H9 (cell line): ENCODE results near the gene CDK8. TPM values are rescaled to one million over a fixed set of nuclear protein-coding genes. Genes with fewer than 3 reads are reported as not detected.

Source experiments
- DNase-seq: peaks from one replicate; pipeline ENCODE4 v3.0.0-alpha.2; 2017
- H2AFZ ChIP-seq: one replicate; pipeline ENCODE4 v1.6.1; 2013; ENCODE audit warnings: mild to moderate bottlenecking, low read length, control low read depth, moderate library complexity
- H2AK5ac ChIP-seq: 2 replicates; pipeline ENCODE4 v1.6.1; 2013; ENCODE audit warnings: low read length, control low read depth, mixed read lengths; ENCODE audit not compliant: insufficient read length
- H2BK120ac ChIP-seq: one replicate; pipeline ENCODE4 v1.6.1; 2013; ENCODE audit warnings: low read depth, mild to moderate bottlenecking, low read length, control low read depth, inconsistent platforms; ENCODE audit not compliant: poor library complexity, severe bottlenecking
- H2BK12ac ChIP-seq: 2 replicates; pipeline ENCODE4 v1.6.1; 2013; ENCODE audit warnings: low read length, control low read depth, mixed read lengths, low read depth; ENCODE audit not compliant: insufficient read length
- H2BK15ac ChIP-seq: 2 replicates; pipeline ENCODE4 v1.6.1; 2013; ENCODE audit warnings: low read depth, low read length, control low read depth
- H2BK20ac ChIP-seq: one replicate; pipeline ENCODE4 v1.6.1; 2013; ENCODE audit warnings: low read depth, mild to moderate bottlenecking, low read length, control low read depth, inconsistent platforms; ENCODE audit not compliant: poor library complexity, severe bottlenecking
- H2BK5ac ChIP-seq: 2 replicates; pipeline ENCODE4 v1.6.1; 2013; ENCODE audit warnings: low read length, control low read depth, mixed read lengths; ENCODE audit not compliant: insufficient read length
- H3K14ac ChIP-seq: 2 replicates; pipeline ENCODE4 v1.6.1; 2013; ENCODE audit warnings: low read length, control low read depth; ENCODE audit not compliant: insufficient read depth
- H3K18ac ChIP-seq: 2 replicates; pipeline ENCODE4 v1.6.1; 2013; ENCODE audit warnings: low read depth, mild to moderate bottlenecking, mixed read lengths, low read length, control low read depth; ENCODE audit not compliant: insufficient read length
- H3K23ac ChIP-seq: 2 replicates; pipeline ENCODE4 v1.6.1; 2013; ENCODE audit warnings: low read length, control low read depth, mixed read lengths, low read depth; ENCODE audit not compliant: insufficient read length
- H3K23me2 ChIP-seq: 2 replicates; pipeline ENCODE4 v1.6.1; 2013; ENCODE audit warnings: low read depth, mild to moderate bottlenecking, mixed read lengths, low read length, control low read depth; ENCODE audit not compliant: insufficient read length, poor library complexity, severe bottlenecking
- H3K27ac ChIP-seq: 2 replicates; pipeline ENCODE4 v1.5.1; 2013; ENCODE audit warnings: low read length, control low read depth, mixed read lengths, low read depth; ENCODE audit not compliant: insufficient read length
- H3K27me3 ChIP-seq: 2 replicates; pipeline ENCODE4 v1.6.1; 2013; ENCODE audit warnings: low read length, control low read depth, inconsistent platforms; ENCODE audit not compliant: insufficient read depth
- H3K4ac ChIP-seq: 2 replicates; pipeline ENCODE4 v1.6.1; 2013; ENCODE audit warnings: low read depth, mild to moderate bottlenecking, control low read depth, inconsistent platforms, low read length, moderate library complexity
- H3K4me1 ChIP-seq: 2 replicates; pipeline ENCODE4 v1.6.1; 2013; ENCODE audit warnings: low read length, control low read depth, inconsistent platforms; ENCODE audit not compliant: insufficient read depth
- H3K4me2 ChIP-seq: 2 replicates; pipeline ENCODE4 v1.6.1; 2013; ENCODE audit warnings: low read length, control low read depth, mixed read lengths; ENCODE audit not compliant: insufficient read length, insufficient read depth
- H3K56ac ChIP-seq: 2 replicates; pipeline ENCODE4 v1.6.1; 2013; ENCODE audit warnings: low read depth, mild to moderate bottlenecking, mixed read lengths, low read length, control low read depth; ENCODE audit not compliant: insufficient read length
- H3K79me1 ChIP-seq: 2 replicates; pipeline ENCODE4 v1.6.1; 2013; ENCODE audit warnings: low read depth, mild to moderate bottlenecking, moderate library complexity, low read length, control low read depth, inconsistent platforms; ENCODE audit not compliant: insufficient read depth, poor library complexity, severe bottlenecking
- H3K79me2 ChIP-seq: 2 replicates; pipeline ENCODE4 v1.6.1; 2013; ENCODE audit warnings: low read length, control low read depth, inconsistent platforms; ENCODE audit not compliant: insufficient read depth
- H3K9ac ChIP-seq: 2 replicates; pipeline ENCODE4 v1.6.1; 2013; ENCODE audit warnings: low read length, control low read depth, mixed read lengths; ENCODE audit not compliant: insufficient read length; ENCODE audit errors: extremely low read depth
- H3K9me3 ChIP-seq: one replicate; pipeline ENCODE4 v1.6.1; 2013; ENCODE audit warnings: low read depth, low read length, inconsistent platforms; ENCODE audit not compliant: control insufficient read depth
- H3T11ph ChIP-seq: one replicate; pipeline ENCODE4 v1.6.1; 2013; ENCODE audit warnings: mild to moderate bottlenecking, low read length, control low read depth, inconsistent platforms
- H4K20me1 ChIP-seq: one replicate; pipeline ENCODE4 v1.6.1; 2013; ENCODE audit not compliant: control insufficient read depth, insufficient read length, insufficient read depth
- H4K5ac ChIP-seq: 2 replicates; pipeline ENCODE4 v1.6.1; 2013; ENCODE audit warnings: low read depth, mild to moderate bottlenecking, mixed read lengths, low read length, control low read depth; ENCODE audit not compliant: insufficient read length
- H4K8ac ChIP-seq: replicated peaks from 2 replicates; pipeline ENCODE4 v1.6.1; 2013; ENCODE audit warnings: low read length, control low read depth, mixed read lengths, low read depth; ENCODE audit not compliant: insufficient read length
- H4K91ac ChIP-seq: 2 replicates; pipeline ENCODE4 v1.6.1; 2013; ENCODE audit warnings: low read depth, mild to moderate bottlenecking, moderate library complexity, mixed read lengths, low read length, control low read depth; ENCODE audit not compliant: insufficient read length
- H3K27ac Mint-ChIP-seq, 3 experiments: 2 replicates in 2 of 3; 3 replicates in 1 of 3; pipeline ENCODE4 v1.8.0; 2020 to 2021; ENCODE audit warnings: mixed read lengths in 3 of 3, mild to moderate bottlenecking in 1 of 3, moderate library complexity in 1 of 3
- H3K27me3 Mint-ChIP-seq: 2 replicates; pipeline ENCODE4 v1.8.0; 2021; ENCODE audit warnings: low read depth, mild to moderate bottlenecking, moderate library complexity, mixed read lengths
- H3K36me3 Mint-ChIP-seq, 3 experiments: 2 replicates in 2 of 3; 3 replicates in 1 of 3; pipeline ENCODE4 v1.8.0; 2020 to 2021; ENCODE audit warnings: low read depth in 3 of 3, mixed read lengths in 3 of 3; ENCODE audit not compliant: insufficient read depth in 1 of 3
- H3K4me1 Mint-ChIP-seq, 2 experiments: 2 replicates each; pipeline ENCODE4 v1.8.0; 2020; ENCODE audit warnings: mixed read lengths in 2 of 2
- H3K4me3 Mint-ChIP-seq, 2 experiments: 2 replicates in 1 of 2; 3 replicates in 1 of 2; pipeline ENCODE4 v1.8.0; 2020 to 2021; ENCODE audit warnings: mild to moderate bottlenecking in 2 of 2, mixed read lengths in 2 of 2, moderate library complexity in 1 of 2
- H3K9me3 Mint-ChIP-seq, 2 experiments: 2 replicates in 1 of 2; 3 replicates in 1 of 2; pipeline ENCODE4 v1.8.0; 2020; ENCODE audit warnings: mild to moderate bottlenecking in 2 of 2, mixed read lengths in 2 of 2, moderate library complexity in 1 of 2
- CTCF ChIP-seq: fragments of 200-600 bp; sonication (generic); conservative IDR thresholded peaks from 3 replicates; pipeline ENCODE4 v1.8.0; 2021; ENCODE audit warnings: antibody characterized with exemption, mild to moderate bottlenecking
- WGBS: extraction: QIAGEN DNeasy Blood & Tissue Kit; methylation state at CpG from one replicate; pipeline ENCODE4 v1.1.7; 2013; ENCODE audit warnings: missing lambda C conversion rate, low lambda C conversion rate, mixed read lengths; ENCODE audit not compliant: insufficient read length; ENCODE audit errors: extremely low coverage; 5-methylcytosine and 5-hydroxymethylcytosine counted together
- total RNA-seq: library from RNA; stranded (reverse); gene quantifications from 2 replicates; pipeline ENCODE4 v1.2.1, GENCODE V29; 2021

Gene CDK8
- total RNA-seq, 1 experiment from 2014 or later: 18.1 TPM

GRCh38 chr13:26406791-26407190, 152.9 kb downstream of the CDK8 start:
- H3K79me2 ChIP-seq: no peaks in the 10 kb centered on the region
- Mint-ChIP-seq H3K27me3 (no peaks in the 10 kb centered on the region), H3K4me1 (no peaks in the 10 kb centered on the region), H3K36me3 (peaks cover 8 to 34% (median 12%) of the 10 kb centered on the region in 3 experiments; a peak in 5 of 7 replicates), H3K27ac (peak overlapping the region in 1 of 3 experiments; percentile 85; a peak in 1 of 7 replicates), H3K9me3 (no peaks in the 10 kb centered on the region), H3K4me3 (no peak overlapping the region)
- H3K23me2 ChIP-seq: no peaks in the 10 kb centered on the region
- no peak overlapping the region for H2AK5ac ChIP-seq
- H2AFZ ChIP-seq: no peak overlapping the region
- H3K18ac ChIP-seq: no peak overlapping the region
- no peak overlapping the region for H4K8ac ChIP-seq
- H3K9me3 ChIP-seq: no peaks in the 10 kb centered on the region
- no peak overlapping the region for H2BK20ac ChIP-seq
- H2BK5ac ChIP-seq: no peak overlapping the region
- H2BK12ac ChIP-seq: no peak overlapping the region
- H3K27me3 ChIP-seq: no peaks in the 10 kb centered on the region; the same call in 1 of the 2 replicates
- H3K79me1 ChIP-seq: no peaks in the 10 kb centered on the region
- no CpG with 5 or more reads among the region's 6 CpGs for WGBS
- H3K4me1 ChIP-seq: no peaks in the 10 kb centered on the region
- H2BK15ac ChIP-seq: no peak overlapping the region
- no peak for DNase-seq
- no peak overlapping the region for H4K91ac ChIP-seq
- TF ChIP-seq CTCF: no peak
- H2BK120ac ChIP-seq: no peak overlapping the region
- no peak overlapping the region for H3K4ac ChIP-seq
- H3K4me2 ChIP-seq: no peak overlapping the region
- no peak overlapping the region for H3T11ph ChIP-seq
- H3K27ac ChIP-seq: no peak overlapping the region
- no peak overlapping the region; the same call in 1 of the 2 replicates for H3K14ac ChIP-seq
- no peak overlapping the region for H3K9ac ChIP-seq
- no peak overlapping the region for H3K23ac ChIP-seq
- no peak overlapping the region for H3K56ac ChIP-seq
- H4K5ac ChIP-seq: no peak overlapping the region
- H4K20me1 ChIP-seq: no peaks in the 10 kb centered on the region
